GM12878 (cell line): ENCODE results near the gene ZNF423. TPM values are rescaled to one million over a fixed set of nuclear protein-coding genes. Genes with fewer than 3 reads are reported as not detected.

Source experiments
- ATAC-seq: fragments of 200-7000 bp; cut with Tn5 transposase; 3 replicates; pipeline ENCODE4 v1.9.1; 2020; ENCODE audit warnings: mild to moderate bottlenecking, moderate library complexity
- BruUV-seq: library from RNA; stranded (reverse); fragments of 400-500 nt; replicated peaks from 2 replicates; lab custom pipeline; 2021; lab: Mats Ljungman, UMichigan
- CTCF ChIA-PET: fragments of 300-600 bp; sonication (Branson Sonifier 250); formaldehyde crosslinking; extraction: SDS; loops from one replicate; lab custom pipeline; 2021; ENCODE audit warnings: inconsistent platforms; lab: Yijun Ruan, JAX
- POLR2A ChIA-PET: fragments of 350-600 bp; formaldehyde crosslinking; extraction: SDS; loops from one replicate; lab custom pipeline; 2021; ENCODE audit warnings: inconsistent platforms; lab: Charles Lee
- RAD21 ChIA-PET: fragments of 300-600 bp; sonication (Branson Sonifier 250); formaldehyde crosslinking; loops from one replicate; lab custom pipeline; 2023; ENCODE audit warnings: antibody characterized with exemption; ENCODE audit not compliant: unreplicated experiment; lab: Charles Lee
- SMC1A ChIA-PET: fragments of 300-600 bp; sonication (Branson Sonifier 250); formaldehyde crosslinking; loops from one replicate; lab custom pipeline; 2023; ENCODE audit not compliant: unreplicated experiment, uncharacterized antibody; lab: Charles Lee
- DNase-seq: peaks from one replicate; pipeline ENCODE4 v3.0.0-alpha.2; 2011; ENCODE audit warnings: low read depth, low spot score
- FAIRE-seq: peaks from 3 replicates; lab custom pipeline; 2011; peaks lifted over from hg19 to GRCh38; lab: Jason Lieb, UNC
- H2AFZ ChIP-seq: 2 replicates; pipeline ENCODE4 v1.6.0; 2011; ENCODE audit warnings: low read depth, low read length, control low read depth; ENCODE audit not compliant: control insufficient read depth
- H3K27ac ChIP-seq: 2 replicates; pipeline ENCODE4 v1.5.1; 2011; ENCODE audit warnings: control low read depth; ENCODE audit not compliant: control insufficient read depth, insufficient read depth
- H3K27me3 ChIP-seq, 2 experiments: replicated peaks in 1 of 2; 2 replicates each; pipeline versions ENCODE4 v1.6.0 to v1.6.1; 2011; ENCODE audit warnings: low read length in 1 of 2; ENCODE audit not compliant: control insufficient read depth in 2 of 2, insufficient read depth in 2 of 2
- H3K36me3 ChIP-seq, 2 experiments: 2 replicates each; pipeline ENCODE4 v1.5.1; 2011; ENCODE audit warnings: low read length in 1 of 2; ENCODE audit not compliant: control insufficient read depth in 2 of 2, insufficient read depth in 2 of 2
- H3K4me1 ChIP-seq: 2 replicates; pipeline ENCODE4 v1.6.1; 2011; ENCODE audit warnings: mild to moderate bottlenecking, low read length, moderate library complexity, mixed read lengths; ENCODE audit not compliant: control insufficient read depth, insufficient read depth
- H3K4me2 ChIP-seq: 2 replicates; pipeline ENCODE4 v1.6.0; 2011; ENCODE audit warnings: control low read depth; ENCODE audit not compliant: control insufficient read depth, insufficient read depth
- H3K4me3 ChIP-seq: fragments of 200-600 bp; sonication (generic); 2 replicates; pipeline ENCODE4 v1.5.1; 2016
- H3K79me2 ChIP-seq: 2 replicates; pipeline ENCODE4 v1.6.0; 2011; ENCODE audit warnings: low read length; ENCODE audit not compliant: control insufficient read depth, insufficient read depth
- H3K9ac ChIP-seq: 2 replicates; pipeline ENCODE4 v1.8.0; 2011; ENCODE audit warnings: low read length, control low read depth, mixed read lengths; ENCODE audit not compliant: control insufficient read depth, insufficient read depth
- H3K9me3 ChIP-seq: replicated peaks from 3 replicates; pipeline ENCODE4 v1.5.1; 2011; ENCODE audit warnings: mild to moderate bottlenecking, low read length; ENCODE audit not compliant: control insufficient read depth, insufficient read depth
- H4K20me1 ChIP-seq: 2 replicates; pipeline ENCODE4 v1.6.0; 2011; ENCODE audit not compliant: control insufficient read depth, insufficient read depth
- ASH2L ChIP-seq: fragments of 300-600, 200-600 bp; sonication (generic); IDR thresholded peaks from 2 replicates; pipeline ENCODE4 v1.6.1; 2017; ENCODE audit warnings: low read depth, mild to moderate bottlenecking, borderline replicate concordance
- BCL11A ChIP-seq: IDR thresholded peaks from 2 replicates; pipeline ENCODE4 v1.6.1; 2011; ENCODE audit warnings: low read depth, low read length
- BCL3 ChIP-seq: IDR thresholded peaks from 2 replicates; pipeline ENCODE4 v1.6.1; 2011; ENCODE audit warnings: borderline replicate concordance, low read depth, mild to moderate bottlenecking, moderate library complexity, low read length; ENCODE audit not compliant: insufficient read depth, poor library complexity, severe bottlenecking
- CEBPZ ChIP-seq: fragments of 150-350 bp; IDR thresholded peaks from 2 replicates; pipeline ENCODE4 v1.6.1; 2016; ENCODE audit warnings: low read depth, low read length
- CHD1 ChIP-seq: IDR thresholded peaks from 2 replicates; pipeline ENCODE4 v1.6.1; 2012; ENCODE audit warnings: low read depth, low read length, improper control_type of control experiment
- EED ChIP-seq: sonication (generic); IDR thresholded peaks from 2 replicates; pipeline ENCODE4 v1.6.1; 2016; ENCODE audit warnings: antibody characterized with exemption, low read depth
- GATAD2B ChIP-seq: fragments of 450-650 bp; conservative IDR thresholded peaks from 2 replicates; pipeline ENCODE4 v1.6.1; 2017; ENCODE audit warnings: low read depth, mild to moderate bottlenecking, moderate library complexity
- HCFC1 ChIP-seq: fragments of 150-350 bp; IDR thresholded peaks from 2 replicates; pipeline ENCODE4 v1.6.1; 2014; ENCODE audit warnings: low read length
- KAT2A ChIP-seq: conservative IDR thresholded peaks from 2 replicates; pipeline ENCODE4 v1.6.1; 2011; ENCODE audit warnings: low read depth, low read length; ENCODE audit not compliant: control insufficient read depth
- KLF5 ChIP-seq: fragments of 450-650 bp; IDR thresholded peaks from 2 replicates; pipeline ENCODE4 v1.6.1; 2014; ENCODE audit warnings: mild to moderate bottlenecking; ENCODE audit not compliant: partially characterized antibody
- PRDM15 ChIP-seq: fragments of 450-650 bp; formaldehyde crosslinking; IDR thresholded peaks from 2 replicates; pipeline ENCODE4 v1.4.0; 2020; ENCODE audit warnings: mild to moderate bottlenecking, moderate library complexity
- SKIL ChIP-seq: fragments of 450-650 bp; IDR thresholded peaks from 2 replicates; pipeline ENCODE4 v1.6.1; 2017; ENCODE audit warnings: mild to moderate bottlenecking, low read depth, inconsistent platforms; ENCODE audit not compliant: poor library complexity, severe bottlenecking
- ZNF24 ChIP-seq: fragments of 450-650 bp; IDR thresholded peaks from 2 replicates; pipeline ENCODE4 v1.6.1; 2017; ENCODE audit warnings: antibody characterized with exemption, mild to moderate bottlenecking
- WGBS: methylation state at CpG from one replicate; pipeline ENCODE4 v1.1.6; 2016; ENCODE audit warnings: low lambda C conversion rate; ENCODE audit not compliant: insufficient replicate concordance, insufficient coverage; ENCODE audit errors: missing lambda C conversion rate; 5-methylcytosine and 5-hydroxymethylcytosine counted together
- in situ Hi-C: fragments of 300-500 bp; cut with MboI; formaldehyde crosslinking; loops from 9 replicates; pipeline ENCODE4 v1.14.3; 2018; ENCODE audit warnings: mixed read lengths
- intact Hi-C: fragments of 100-400 bp; cut with micrococcal nuclease; formaldehyde crosslinking; loops from one replicate; pipeline ENCODE4 v1.14.2; 2022; ENCODE audit not compliant: unreplicated experiment
- polyA plus RNA-seq, 11 experiments: library from polyadenylated mRNA; depleted of rRNA in 4 of 11; unstranded in 6 of 11; stranded (reverse) in 5 of 11; fragments of >200 nt; fragmentation: Nextera tagmentation in 4 of 11; fragmentation: Illumina TruSeq in 1 of 11; extraction: Ambion mirVana in 4 of 11; extraction: Trizol in 1 of 11; gene quantifications; 1 replicate in 1 of 11; 2 replicates in 10 of 11; pipeline versions ENCODE4 v1.2.1 to v1.2.3, GENCODE V29; 2011 to 2016; ENCODE audit warnings: inconsistent platforms in 2 of 11, missing spikeins in 2 of 11, low read depth in 1 of 11
- total RNA-seq, 4 experiments: library from RNA; depleted of rRNA in 3 of 4; stranded (reverse); fragments of >200 nt in 3 of 4; fragmentation: Illumina TruSeq in 1 of 4; extraction: Trizol in 1 of 4; gene quantifications; 2 replicates each; pipeline versions ENCODE4 v1.2.1 to v1.2.3, GENCODE V29; 2013 to 2021

ZNF423 gene
- total and polyA plus RNA-seq, 10 of the 15 experiments (the other 5 are each of a cell fraction or from before 2014, with no cell fraction given): 0.03 to 0.64 (median 0.10) TPM

- FAIRE-seq: no peak
- H3K79me2 ChIP-seq: no peaks in the 10 kb centered on the region
- H3K9ac ChIP-seq: no peak overlapping the region
- POLR2A ChIA-PET: no interaction called here
- H3K4me1 ChIP-seq: no peaks in the 10 kb centered on the region
- no TSS peak for BruUV-seq
- in situ Hi-C loops (no loop called here), intact Hi-C loops (no loop called here)
- TF ChIP-seq GATAD2B: no peak
- TF ChIP-seq EED: no peak
- TF ChIP-seq KLF5: no peak
- no peak for TF ChIP-seq HCFC1
- TF ChIP-seq ZNF24: no peak
- no peak for TF ChIP-seq SKIL
- no peak for TF ChIP-seq PRDM15 (CRISPR knock-in tag)
- no peak for TF ChIP-seq BCL3
- no peak for TF ChIP-seq BCL11A
- TF ChIP-seq CHD1: no peak
- TF ChIP-seq CEBPZ: no peak
- TF ChIP-seq KAT2A: no peak
- no peak for TF ChIP-seq ASH2L
- RAD21 ChIA-PET: no interaction called here
- CTCF ChIA-PET: no interaction called here
- DNase-seq: no peak
- H3K36me3 ChIP-seq: no peaks in the 10 kb centered on the region
- H4K20me1 ChIP-seq: no peaks in the 10 kb centered on the region
- no peaks in the 10 kb centered on the region for H3K9me3 ChIP-seq
- H3K4me3 ChIP-seq: no peak overlapping the region
- no peaks in the 10 kb centered on the region; a peak in 1 of 4 replicates for H3K27me3 ChIP-seq
- H3K27ac ChIP-seq: no peak overlapping the region
- H2AFZ ChIP-seq: no peak overlapping the region
- H3K4me2 ChIP-seq: no peak overlapping the region
- no peak for ATAC-seq
- 17% methylated on average over 4 of the region's 4 CpGs for WGBS
- SMC1A ChIA-PET: no interaction called here
Observed at GRCh38 chr16:49775018-49775417, 80.9 kb downstream of the ZNF423 start.
